ENCODE measurements around the gene SMDT1.
"Not testable (repeated sequence)": the region's sequence is repeated elsewhere in the genome, so short reads cannot be mapped to it uniquely, and the experiment has no call there.

The SMDT1 gene

GRCh38 chr22:42070517-42071422 is 8.7 kb upstream of the SMDT1 start, which contains the start of gene NAGA:
Gene NAGA, minus strand, starts transcription at chr22:42070812. Its CDS starts 515 bp downstream, at chr22:42070297.
- peak; percentile 96 for DNase-seq

GRCh38 chr22:42071508-42071907 is 8.0 kb upstream of the SMDT1 start:
- DNase-seq: not testable (repeated sequence)

GRCh38 chr22:42072606-42073330 is 6.7 kb upstream of the SMDT1 start:
- no peak for DNase-seq

- DNase-seq: no peak
Measured at GRCh38 chr22:42073621-42074041, 5.9 kb upstream of the SMDT1 start.

- peak; percentile 31 for DNase-seq
Measured at GRCh38 chr22:42074132-42074811, 5.2 kb upstream of the SMDT1 start, which contains the start of gene PHETA2. Gene PHETA2, plus strand, starts transcription at chr22:42074248. Its CDS starts 3,046 bp downstream, at chr22:42077294.

GRCh38 chr22:42074846-42075676 is 4.4 kb upstream of the SMDT1 start:
- no peak for DNase-seq

- DNase-seq: no peak
Measured at GRCh38 chr22:42076764-42077485, 2.6 kb upstream of the SMDT1 start.

GRCh38 chr22:42077486-42078125 is 1.9 kb upstream of the SMDT1 start:
- DNase-seq: no peak

- no peak for DNase-seq
Measured at GRCh38 chr22:42078469-42079318, 806 bp upstream of the SMDT1 start.

GRCh38 chr22:42080287-42080686 is 787 bp downstream of the SMDT1 start:
- DNase-seq: peak; percentile 42

- DNase-seq: no peak
Measured at GRCh38 chr22:42083119-42083518, 3.6 kb downstream of the SMDT1 start.

- no peak for DNase-seq
Measured at GRCh38 chr22:42084874-42085273, 5.4 kb downstream of the SMDT1 start.

GRCh38 chr22:42086051-42086450 is 6.6 kb downstream of the SMDT1 start:
- no peak for DNase-seq

- peak; percentile 100 for DNase-seq
Measured at GRCh38 chr22:42090596-42091454, 11.3 kb downstream of the SMDT1 start, which contains the start of gene NDUFA6. Gene NDUFA6, minus strand, starts transcription at chr22:42090772. Its CDS starts 28 bp downstream, at chr22:42090744.

GRCh38 chr22:42091455-42091782 is 11.9 kb downstream of the SMDT1 start:
- no peak for DNase-seq

- DNase-seq: no peak
Measured at GRCh38 chr22:42101199-42101598, 21.7 kb downstream of the SMDT1 start.

GRCh38 chr22:42104332-42104860 is 24.9 kb downstream of the SMDT1 start:
- DNase-seq: not testable (repeated sequence)

- no peak for DNase-seq
Measured at GRCh38 chr22:42108848-42109247, 29.3 kb downstream of the SMDT1 start.

- DNase-seq: no peak
Measured at GRCh38 chr22:42111798-42112197, 32.3 kb downstream of the SMDT1 start.

Data from inflammatory macrophage treated with lipopolysaccharide for 4 hours (primary cell).